Activated CD8-positive, alpha-beta memory T cell treated with anti-CD3 and anti-CD28 coated beads, Interleukin-2, amount 50 U/mL, for 48 hours (primary cell): ENCODE measurements around the gene PRM2.
A peak's percentile ranks its signal among the peaks of the same experiment; 100 is the strongest.

Experiments
- DNase-seq: peaks from one replicate; pipeline ENCODE4 v3.0.0-alpha.2; 2020

The PRM2 gene

GRCh38 chr16:11258553-11259492, 17.5 kb downstream of the PRM2 start:
- peak; percentile 70 for DNase-seq

GRCh38 chr16:11257131-11257938, 18.9 kb downstream of the PRM2 start:
- peak; percentile 76 for DNase-seq

- peak; percentile 84 for DNase-seq
Measured at GRCh38 chr16:11256661-11257130, 19.6 kb downstream of the PRM2 start.

GRCh38 chr16:11255737-11256660, 20.3 kb downstream of the PRM2 start, which contains the start of gene SOCS1:
TSS of gene SOCS1 (minus strand) at chr16:11256204. CDS start at chr16:11255478, 726 bp downstream.
- DNase-seq, result peak; percentile 97

- peak; percentile 81 for DNase-seq
Measured at GRCh38 chr16:11254913-11255736, 21.2 kb downstream of the PRM2 start.

GRCh38 chr16:11253995-11254912, 22.0 kb downstream of the PRM2 start:
- peak; percentile 79 for DNase-seq

GRCh38 chr16:11253009-11253994, 23.0 kb downstream of the PRM2 start:
- peak; percentile 81 for DNase-seq

- peak; percentile 82 for DNase-seq
Measured at GRCh38 chr16:11252482-11252931, 23.8 kb downstream of the PRM2 start.

- peak; percentile 94 for DNase-seq
Measured at GRCh38 chr16:11251525-11252481, 24.5 kb downstream of the PRM2 start.

- DNase-seq, result peak; percentile 71
Measured at GRCh38 chr16:11250786-11251524, 25.3 kb downstream of the PRM2 start.

- DNase-seq, result peak; percentile 82
Measured at GRCh38 chr16:11250091-11250785, 26.0 kb downstream of the PRM2 start.

GRCh38 chr16:11249233-11250061, 26.8 kb downstream of the PRM2 start:
- DNase-seq, result peak; percentile 82

- no peak for DNase-seq
Measured at GRCh38 chr16:11248133-11248532, 28.1 kb downstream of the PRM2 start.

- DNase-seq, result peak; percentile 67
Measured at GRCh38 chr16:11245988-11246387, 30.3 kb downstream of the PRM2 start.

GRCh38 chr16:11245222-11245737, 31.0 kb downstream of the PRM2 start:
- DNase-seq, result no peak
